ENCODE results near the gene LDLRAD4. TPM values are rescaled to one million over a fixed set of nuclear protein-coding genes. Genes with fewer than 3 reads are reported as not detected.
"Not testable (repeated sequence)": the region's sequence is repeated elsewhere in the genome, so short reads cannot be mapped to it uniquely, and the experiment has no call there.

The LDLRAD4 gene
- total RNA-seq, 1 donor from 2014 or later: 18.4 TPM

DNA sequence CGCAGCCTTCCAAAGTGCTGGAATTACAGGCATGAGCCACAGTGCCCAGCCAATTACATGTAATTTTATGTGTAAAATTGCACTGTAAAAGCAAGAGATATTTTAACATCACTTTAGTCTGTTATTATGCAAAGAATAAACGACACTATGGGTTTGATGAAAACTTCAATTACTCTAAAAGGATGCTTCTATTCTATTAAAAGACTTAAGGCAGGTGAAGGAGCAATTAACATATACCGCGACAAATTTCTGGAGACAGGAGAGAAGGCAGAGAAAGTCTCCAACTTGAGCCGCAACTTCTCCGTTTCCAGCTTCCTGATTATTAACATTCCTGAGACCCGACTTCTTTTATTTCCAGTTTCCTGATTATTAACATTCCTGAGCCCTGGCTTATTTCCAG lies 454.1 kb downstream of the LDLRAD4 start:
- TF ChIP-seq, protein P1, sequence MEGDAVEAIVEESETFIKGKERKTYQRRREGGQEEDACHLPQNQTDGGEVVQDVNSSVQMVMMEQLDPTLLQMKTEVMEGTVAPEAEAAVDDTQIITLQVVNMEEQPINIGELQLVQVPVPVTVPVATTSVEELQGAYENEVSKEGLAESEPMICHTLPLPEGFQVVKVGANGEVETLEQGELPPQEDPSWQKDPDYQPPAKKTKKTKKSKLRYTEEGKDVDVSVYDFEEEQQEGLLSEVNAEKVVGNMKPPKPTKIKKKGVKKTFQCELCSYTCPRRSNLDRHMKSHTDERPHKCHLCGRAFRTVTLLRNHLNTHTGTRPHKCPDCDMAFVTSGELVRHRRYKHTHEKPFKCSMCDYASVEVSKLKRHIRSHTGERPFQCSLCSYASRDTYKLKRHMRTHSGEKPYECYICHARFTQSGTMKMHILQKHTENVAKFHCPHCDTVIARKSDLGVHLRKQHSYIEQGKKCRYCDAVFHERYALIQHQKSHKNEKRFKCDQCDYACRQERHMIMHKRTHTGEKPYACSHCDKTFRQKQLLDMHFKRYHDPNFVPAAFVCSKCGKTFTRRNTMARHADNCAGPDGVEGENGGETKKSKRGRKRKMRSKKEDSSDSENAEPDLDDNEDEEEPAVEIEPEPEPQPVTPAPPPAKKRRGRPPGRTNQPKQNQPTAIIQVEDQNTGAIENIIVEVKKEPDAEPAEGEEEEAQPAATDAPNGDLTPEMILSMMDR (IDR thresholded peaks at IDR 0.05): no peak
- intact Hi-C loops (cut with DNase I): no loop called here
- no peaks in the 10 kb centered on the region for H3K27me3 ChIP-seq
- H3K4me1 ChIP-seq: peaks cover 2% of the 10 kb centered on the region
- DNase-seq (no peak), ATAC-seq (no peak)
- H3K9me3 ChIP-seq: no peaks in the 10 kb centered on the region
- H3K27ac ChIP-seq: no peak overlapping the region
- H3K4me3 ChIP-seq: no peak overlapping the region
- peaks cover 3% of the 10 kb centered on the region for H3K36me3 ChIP-seq

- no peak overlapping the region for H3K4me3 ChIP-seq
- ATAC-seq (no peak), DNase-seq (no peak)
- H3K27ac ChIP-seq: no peak overlapping the region
- intact Hi-C loops (cut with DNase I): no loop called here
- TF ChIP-seq, protein P1 (IDR thresholded peaks at IDR 0.05): no peak
- H3K4me1 ChIP-seq: peaks cover 2% of the 10 kb centered on the region
- H3K9me3 ChIP-seq: no peaks in the 10 kb centered on the region
- H3K36me3 ChIP-seq: no peaks in the 10 kb centered on the region
- H3K27me3 ChIP-seq: no peaks in the 10 kb centered on the region
Observed at GRCh38 chr18:13676471-13676870, 457.9 kb downstream of the LDLRAD4 start.

DNA sequence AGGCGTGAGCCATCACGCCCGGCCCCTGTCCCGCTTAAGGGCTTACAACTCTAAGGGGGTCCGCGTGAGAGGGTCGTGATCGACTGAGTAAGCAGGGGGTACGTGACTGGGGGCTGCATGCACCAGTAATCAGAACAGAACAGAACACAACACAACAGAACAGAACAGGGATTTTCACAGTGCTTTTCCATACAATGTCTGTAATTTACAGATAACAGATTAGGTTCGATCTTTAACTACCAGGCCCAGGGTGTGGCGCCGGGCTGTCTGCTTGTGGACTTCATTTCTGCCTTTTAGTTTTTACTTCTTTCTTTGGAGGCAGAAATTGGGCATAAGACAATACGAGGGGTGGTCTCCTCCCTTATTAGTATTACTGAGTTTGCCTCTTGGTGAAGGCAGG lies 458.8 kb downstream of the LDLRAD4 start:
- H3K27ac ChIP-seq; DNase-seq; H3K27me3 ChIP-seq; ATAC-seq; H3K9me3 ChIP-seq; H3K4me3 ChIP-seq; H3K36me3 ChIP-seq; intact Hi-C loops (cut with DNase I); H3K4me1 ChIP-seq: not testable (repeated sequence)

- DNase-seq (no peak), ATAC-seq (peak; percentile 56)
- Histone ChIP-seq H3K36me3 (no peaks in the 10 kb centered on the region), H3K4me3 (no peak overlapping the region), H3K4me1 (no peaks in the 10 kb centered on the region), H3K9me3 (no peaks in the 10 kb centered on the region), H3K27me3 (no peaks in the 10 kb centered on the region), H3K27ac (no peak overlapping the region)
- intact Hi-C loops (cut with DNase I): no loop called here
- TF ChIP-seq, protein P1 (IDR thresholded peaks at IDR 0.05): peak; percentile 47
Observed at GRCh38 chr18:13680612-13681011, 462.1 kb downstream of the LDLRAD4 start.

DNA sequence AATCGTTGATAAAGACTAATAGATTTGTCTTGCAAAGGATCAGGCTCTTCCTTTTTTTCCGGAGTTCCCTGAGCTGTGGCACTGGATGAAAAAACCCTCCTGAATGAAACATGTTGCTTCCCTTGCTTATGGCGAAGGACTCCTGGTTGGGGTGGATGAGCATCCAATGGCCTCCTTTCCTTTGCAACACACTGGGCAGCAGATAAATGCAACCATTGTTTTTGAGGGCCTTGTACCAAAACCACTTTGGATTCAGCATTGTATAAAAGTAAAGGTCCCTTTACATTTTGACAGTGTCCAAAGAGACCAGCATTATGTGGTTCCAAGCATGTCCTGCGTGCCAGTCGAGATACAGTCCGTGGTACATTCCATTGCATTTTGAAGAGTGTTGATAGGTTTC lies 463.1 kb downstream of the LDLRAD4 start:
- Histone ChIP-seq H3K27ac (no peak overlapping the region), H3K4me1 (no peaks in the 10 kb centered on the region), H3K9me3 (no peaks in the 10 kb centered on the region), H3K4me3 (no peak overlapping the region), H3K27me3 (no peaks in the 10 kb centered on the region), H3K36me3 (no peaks in the 10 kb centered on the region)
- TF ChIP-seq, protein P1 (IDR thresholded peaks at IDR 0.05): no peak
- intact Hi-C loops (cut with DNase I): no loop called here
- no peak for DNase-seq
- ATAC-seq: no peak

DNA sequence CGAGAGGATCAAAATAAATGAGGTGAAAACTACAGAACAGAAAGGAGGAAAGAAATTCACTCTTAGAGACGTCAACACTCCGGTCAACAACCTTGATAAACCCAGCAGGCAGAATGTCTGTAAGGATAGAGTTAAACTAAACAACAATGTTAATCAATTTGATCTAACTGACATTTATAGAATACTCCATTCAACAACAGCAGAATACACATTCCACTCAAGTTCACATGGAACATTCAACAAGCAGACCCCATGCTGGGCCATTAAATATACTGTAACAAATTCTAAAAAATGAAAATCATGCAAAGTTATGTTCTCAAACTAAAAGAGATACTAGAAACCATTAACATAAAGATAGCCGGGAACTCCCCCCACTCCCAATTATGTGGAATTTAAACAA lies 466.0 kb downstream of the LDLRAD4 start:
- TF ChIP-seq, protein P1 (IDR thresholded peaks at IDR 0.05): no peak
- Histone ChIP-seq H3K36me3 (no peaks in the 10 kb centered on the region), H3K27ac (no peak overlapping the region), H3K27me3 (no peaks in the 10 kb centered on the region), H3K4me1 (no peaks in the 10 kb centered on the region), H3K9me3 (no peaks in the 10 kb centered on the region), H3K4me3 (no peak overlapping the region)
- ATAC-seq (no peak), DNase-seq (no peak)
- intact Hi-C loops (cut with DNase I): no loop called here

Data from upper lobe of right lung (tissue), 1 donor.